T1000 (cell line): Measurements from ENCODE around the gene SCAND1.
A peak's percentile ranks its signal among the peaks of the same experiment; 100 is the strongest.
"Not testable (repeated sequence)": the region's sequence is repeated elsewhere in the genome, so short reads cannot be mapped to it uniquely, and the experiment has no call there.

Experiments used
- DNase-seq: peaks from one replicate; lab custom pipeline; 2025; ENCODE audit warnings: mixed read lengths; lab: John Stamatoyannopoulos, UW

The SCAND1 gene

GRCh38 chr20:35959291-35959690 is 5.0 kb upstream of the SCAND1 start:
- DNase-seq, result not testable (repeated sequence)

- no peak for DNase-seq
Measured at GRCh38 chr20:35956616-35957015, 2.3 kb upstream of the SCAND1 start.

- DNase-seq, result no peak
Measured at GRCh38 chr20:35954907-35955251, 577 bp upstream of the SCAND1 start.

GRCh38 chr20:35953387-35954199 is 709 bp downstream of the SCAND1 start:
- DNase-seq, result peak; percentile 52

GRCh38 chr20:35952480-35953386 is 1.6 kb downstream of the SCAND1 start:
- no peak for DNase-seq

GRCh38 chr20:35952080-35952479 is 2.2 kb downstream of the SCAND1 start:
- DNase-seq, result not testable (repeated sequence)

GRCh38 chr20:35950093-35950492 is 4.2 kb downstream of the SCAND1 start:
- no peak for DNase-seq

- DNase-seq, result no peak
Measured at GRCh38 chr20:35947907-35948306, 6.4 kb downstream of the SCAND1 start.

GRCh38 chr20:35947489-35947888 is 6.8 kb downstream of the SCAND1 start:
- no peak for DNase-seq

GRCh38 chr20:35942243-35942642 is 12.1 kb downstream of the SCAND1 start:
- DNase-seq, result no peak

- no peak for DNase-seq
Measured at GRCh38 chr20:35941620-35942019, 12.7 kb downstream of the SCAND1 start.

- DNase-seq, result no peak
Measured at GRCh38 chr20:35939264-35939663, 15.0 kb downstream of the SCAND1 start.

GRCh38 chr20:35934050-35934449 is 20.3 kb downstream of the SCAND1 start:
- DNase-seq, result no peak

- no peak for DNase-seq
Measured at GRCh38 chr20:35929301-35929700, 25.0 kb downstream of the SCAND1 start.

GRCh38 chr20:35920523-35920922 is 33.8 kb downstream of the SCAND1 start:
- DNase-seq, result no peak

GRCh38 chr20:35918021-35918420 is 36.3 kb downstream of the SCAND1 start:
- DNase-seq, result no peak

GRCh38 chr20:35917077-35917476 is 37.2 kb downstream of the SCAND1 start:
- DNase-seq, result no peak

GRCh38 chr20:35912881-35913280 is 41.4 kb downstream of the SCAND1 start:
- DNase-seq, result no peak

- no peak for DNase-seq
Measured at GRCh38 chr20:35910254-35910653, 44.0 kb downstream of the SCAND1 start.

- no peak for DNase-seq
Measured at GRCh38 chr20:35909796-35910195, 44.5 kb downstream of the SCAND1 start.

- DNase-seq, result no peak
Measured at GRCh38 chr20:35909176-35909575, 45.1 kb downstream of the SCAND1 start.

- DNase-seq, result no peak
Measured at GRCh38 chr20:35908007-35908406, 46.3 kb downstream of the SCAND1 start.
